ENCODE measurements around the gene DNAJC3. TPM values are rescaled to one million over a fixed set of nuclear protein-coding genes. Genes with fewer than 3 reads are reported as not detected.
"Not testable (repeated sequence)": the region's sequence is repeated elsewhere in the genome, so short reads cannot be mapped to it uniquely, and the experiment has no call there.

Gene DNAJC3
- total and polyA plus RNA-seq, 4 donors = 32.0 to 121 (median 37.1) TPM

DNA sequence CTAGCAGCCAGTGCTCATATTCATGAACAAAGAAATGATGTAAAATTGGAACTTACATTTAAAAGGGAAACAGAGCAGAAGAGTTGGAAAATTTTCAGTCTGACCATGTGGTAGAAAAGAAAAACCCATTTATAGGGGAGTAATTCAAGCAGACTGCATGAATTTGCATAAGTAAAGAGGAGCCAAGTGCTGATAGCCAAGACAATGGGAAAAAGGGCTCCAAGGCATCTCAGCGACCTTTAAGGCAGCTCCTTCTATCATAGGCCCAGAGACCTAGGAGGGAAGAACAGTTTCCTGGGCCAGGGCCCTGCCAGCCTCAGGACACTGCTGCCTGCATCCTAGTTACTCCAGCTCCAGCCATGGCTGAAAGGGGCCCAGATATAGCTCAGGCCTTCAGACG lies 7.5 kb downstream of the DNAJC3 start:
- Histone ChIP-seq H3K27ac (ENCODE audit: low read depth in 1 of 2, low read length in 2 of 2) (no peak overlapping the region), H3K36me3 (ENCODE audit: control insufficient read depth in 4 of 4, insufficient read depth in 3 of 4, low read depth in 1 of 4, low read length in 3 of 4) (no peaks in the 10 kb centered on the region), H3K4me1 (ENCODE audit: control insufficient read depth in 4 of 4, insufficient read depth in 4 of 4, low read length in 3 of 4) (peaks cover 0 to 8% (median 3%) of the 10 kb centered on the region in 4 donors), H3K9me3 (ENCODE audit: control insufficient read depth in 4 of 4, low read length in 3 of 4) (no peaks in the 10 kb centered on the region), H3K27me3 (ENCODE audit: control insufficient read depth in 4 of 4, insufficient read depth in 4 of 4, low read length in 3 of 4) (no peaks in the 10 kb centered on the region), H3K4me3 (ENCODE audit: low read depth in 1 of 3, low read length in 3 of 3) (no peak overlapping the region), H3K9ac (ENCODE audit: low read depth in 1 of 2, low read length in 2 of 2) (no peak overlapping the region)
- TF ChIP-seq, protein P1, sequence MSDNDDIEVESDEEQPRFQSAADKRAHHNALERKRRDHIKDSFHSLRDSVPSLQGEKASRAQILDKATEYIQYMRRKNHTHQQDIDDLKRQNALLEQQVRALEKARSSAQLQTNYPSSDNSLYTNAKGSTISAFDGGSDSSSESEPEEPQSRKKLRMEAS (IDR thresholded peaks at IDR 0.05) = no peak
- TF ChIP-seq, protein P2, sequence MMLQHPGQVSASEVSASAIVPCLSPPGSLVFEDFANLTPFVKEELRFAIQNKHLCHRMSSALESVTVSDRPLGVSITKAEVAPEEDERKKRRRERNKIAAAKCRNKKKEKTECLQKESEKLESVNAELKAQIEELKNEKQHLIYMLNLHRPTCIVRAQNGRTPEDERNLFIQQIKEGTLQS (IDR thresholded peaks at IDR 0.05) = no peak
- TF ChIP-seq FOXA2 (IDR thresholded peaks at IDR 0.05) (no peak), NR2F2 (IDR thresholded peaks at IDR 0.05) (no peak), JUND (IDR thresholded peaks at IDR 0.05) (no peak), FOXA1 (IDR thresholded peaks at IDR 0.05) (no peak), SP1 (IDR thresholded peaks at IDR 0.05) (no peak), GABPA (IDR thresholded peaks at IDR 0.05 in 1 of 2, conservative IDR thresholded peaks at IDR 0.05 in 1 of 2) (no peak), HNF4G (IDR thresholded peaks at IDR 0.05) (no peak), YY1 (IDR thresholded peaks at IDR 0.05) (no peak), HNF4A (conservative IDR thresholded peaks at IDR 0.05) (no peak)
- TF ChIP-seq, protein P3, sequence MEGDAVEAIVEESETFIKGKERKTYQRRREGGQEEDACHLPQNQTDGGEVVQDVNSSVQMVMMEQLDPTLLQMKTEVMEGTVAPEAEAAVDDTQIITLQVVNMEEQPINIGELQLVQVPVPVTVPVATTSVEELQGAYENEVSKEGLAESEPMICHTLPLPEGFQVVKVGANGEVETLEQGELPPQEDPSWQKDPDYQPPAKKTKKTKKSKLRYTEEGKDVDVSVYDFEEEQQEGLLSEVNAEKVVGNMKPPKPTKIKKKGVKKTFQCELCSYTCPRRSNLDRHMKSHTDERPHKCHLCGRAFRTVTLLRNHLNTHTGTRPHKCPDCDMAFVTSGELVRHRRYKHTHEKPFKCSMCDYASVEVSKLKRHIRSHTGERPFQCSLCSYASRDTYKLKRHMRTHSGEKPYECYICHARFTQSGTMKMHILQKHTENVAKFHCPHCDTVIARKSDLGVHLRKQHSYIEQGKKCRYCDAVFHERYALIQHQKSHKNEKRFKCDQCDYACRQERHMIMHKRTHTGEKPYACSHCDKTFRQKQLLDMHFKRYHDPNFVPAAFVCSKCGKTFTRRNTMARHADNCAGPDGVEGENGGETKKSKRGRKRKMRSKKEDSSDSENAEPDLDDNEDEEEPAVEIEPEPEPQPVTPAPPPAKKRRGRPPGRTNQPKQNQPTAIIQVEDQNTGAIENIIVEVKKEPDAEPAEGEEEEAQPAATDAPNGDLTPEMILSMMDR (IDR thresholded peaks at IDR 0.05; ENCODE audit: low read depth, low read length, missing input control) = no peak
- TF ChIP-seq, protein P4, sequence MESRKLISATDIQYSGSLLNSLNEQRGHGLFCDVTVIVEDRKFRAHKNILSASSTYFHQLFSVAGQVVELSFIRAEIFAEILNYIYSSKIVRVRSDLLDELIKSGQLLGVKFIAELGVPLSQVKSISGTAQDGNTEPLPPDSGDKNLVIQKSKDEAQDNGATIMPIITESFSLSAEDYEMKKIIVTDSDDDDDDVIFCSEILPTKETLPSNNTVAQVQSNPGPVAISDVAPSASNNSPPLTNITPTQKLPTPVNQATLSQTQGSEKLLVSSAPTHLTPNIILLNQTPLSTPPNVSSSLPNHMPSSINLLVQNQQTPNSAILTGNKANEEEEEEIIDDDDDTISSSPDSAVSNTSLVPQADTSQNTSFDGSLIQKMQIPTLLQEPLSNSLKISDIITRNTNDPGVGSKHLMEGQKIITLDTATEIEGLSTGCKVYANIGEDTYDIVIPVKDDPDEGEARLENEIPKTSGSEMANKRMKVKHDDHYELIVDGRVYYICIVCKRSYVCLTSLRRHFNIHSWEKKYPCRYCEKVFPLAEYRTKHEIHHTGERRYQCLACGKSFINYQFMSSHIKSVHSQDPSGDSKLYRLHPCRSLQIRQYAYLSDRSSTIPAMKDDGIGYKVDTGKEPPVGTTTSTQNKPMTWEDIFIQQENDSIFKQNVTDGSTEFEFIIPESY (IDR thresholded peaks at IDR 0.05) = no peak
- TF ChIP-seq, protein P5, sequence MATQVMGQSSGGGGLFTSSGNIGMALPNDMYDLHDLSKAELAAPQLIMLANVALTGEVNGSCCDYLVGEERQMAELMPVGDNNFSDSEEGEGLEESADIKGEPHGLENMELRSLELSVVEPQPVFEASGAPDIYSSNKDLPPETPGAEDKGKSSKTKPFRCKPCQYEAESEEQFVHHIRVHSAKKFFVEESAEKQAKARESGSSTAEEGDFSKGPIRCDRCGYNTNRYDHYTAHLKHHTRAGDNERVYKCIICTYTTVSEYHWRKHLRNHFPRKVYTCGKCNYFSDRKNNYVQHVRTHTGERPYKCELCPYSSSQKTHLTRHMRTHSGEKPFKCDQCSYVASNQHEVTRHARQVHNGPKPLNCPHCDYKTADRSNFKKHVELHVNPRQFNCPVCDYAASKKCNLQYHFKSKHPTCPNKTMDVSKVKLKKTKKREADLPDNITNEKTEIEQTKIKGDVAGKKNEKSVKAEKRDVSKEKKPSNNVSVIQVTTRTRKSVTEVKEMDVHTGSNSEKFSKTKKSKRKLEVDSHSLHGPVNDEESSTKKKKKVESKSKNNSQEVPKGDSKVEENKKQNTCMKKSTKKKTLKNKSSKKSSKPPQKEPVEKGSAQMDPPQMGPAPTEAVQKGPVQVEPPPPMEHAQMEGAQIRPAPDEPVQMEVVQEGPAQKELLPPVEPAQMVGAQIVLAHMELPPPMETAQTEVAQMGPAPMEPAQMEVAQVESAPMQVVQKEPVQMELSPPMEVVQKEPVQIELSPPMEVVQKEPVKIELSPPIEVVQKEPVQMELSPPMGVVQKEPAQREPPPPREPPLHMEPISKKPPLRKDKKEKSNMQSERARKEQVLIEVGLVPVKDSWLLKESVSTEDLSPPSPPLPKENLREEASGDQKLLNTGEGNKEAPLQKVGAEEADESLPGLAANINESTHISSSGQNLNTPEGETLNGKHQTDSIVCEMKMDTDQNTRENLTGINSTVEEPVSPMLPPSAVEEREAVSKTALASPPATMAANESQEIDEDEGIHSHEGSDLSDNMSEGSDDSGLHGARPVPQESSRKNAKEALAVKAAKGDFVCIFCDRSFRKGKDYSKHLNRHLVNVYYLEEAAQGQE (IDR thresholded peaks at IDR 0.05) = no peak
- WGBS = 81% methylated on average over 2 of the region's 2 CpGs
- no peak for DNase-seq (ENCODE audit: low spot score)

DNA sequence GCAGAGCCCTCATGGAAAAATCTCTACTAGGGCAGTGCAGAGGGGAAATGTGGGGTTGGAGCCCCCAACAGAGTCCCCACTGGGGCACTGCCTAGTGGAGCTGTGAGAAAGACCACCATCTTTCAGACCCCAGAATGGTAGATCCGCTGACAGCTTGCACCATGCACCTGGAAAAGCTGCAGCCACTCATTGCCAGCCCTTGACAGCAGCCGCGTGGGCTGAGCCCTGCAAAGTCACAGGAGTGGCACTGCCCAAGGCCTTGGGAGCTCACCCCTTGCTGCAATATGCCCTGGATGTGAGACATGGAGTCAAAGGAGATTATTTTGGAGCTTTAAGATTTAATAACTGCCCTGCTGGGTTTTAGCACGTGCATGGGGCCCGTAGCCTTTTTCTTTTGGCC lies 8.0 kb downstream of the DNAJC3 start:
- not testable (repeated sequence) for H3K4me1 ChIP-seq (ENCODE audit: control insufficient read depth in 4 of 4, insufficient read depth in 4 of 4, low read length in 3 of 4)
- 95% methylated on average over 5 of the region's 5 CpGs for WGBS

More for the DNA sequence above, 8.0 kb downstream of the DNAJC3 start:
- not testable (repeated sequence) for H3K27me3 ChIP-seq (ENCODE audit: control insufficient read depth in 4 of 4, insufficient read depth in 4 of 4, low read length in 3 of 4); H3K9ac ChIP-seq (ENCODE audit: low read depth in 1 of 2, low read length in 2 of 2); H3K36me3 ChIP-seq (ENCODE audit: control insufficient read depth in 4 of 4, insufficient read depth in 3 of 4, low read depth in 1 of 4, low read length in 3 of 4); H3K27ac ChIP-seq (ENCODE audit: low read depth in 1 of 2, low read length in 2 of 2); H3K4me3 ChIP-seq (ENCODE audit: low read depth in 1 of 3, low read length in 3 of 3); DNase-seq (ENCODE audit: low spot score); H3K9me3 ChIP-seq (ENCODE audit: control insufficient read depth in 4 of 4, low read length in 3 of 4)

All from liver (tissue), 9 donors.